H1 (cell line): ENCODE data around the gene PDE4B. TPM values are rescaled to one million over a fixed set of nuclear protein-coding genes. Genes with fewer than 3 reads are reported as not detected.

ENCODE experiments used
- CTCF ChIA-PET: fragments of 300-600 bp; sonication (Branson Sonifier 250); formaldehyde crosslinking; loops from one replicate; lab custom pipeline; 2021; ENCODE audit not compliant: partially characterized antibody; lab: Charles Lee
- POLR2A ChIA-PET: fragments of 300-600 bp; sonication (Branson Sonifier 250); formaldehyde crosslinking; loops from one replicate; lab custom pipeline; 2021; ENCODE audit warnings: inconsistent platforms; ENCODE audit not compliant: partially characterized antibody; lab: Charles Lee
- DNase-seq, 2 experiments: peaks; one replicate each; pipeline versions ENCODE4 v3.0.0 to v3.0.0-alpha.2; 2010 to 2022; ENCODE audit warnings: low spot score in 2 of 2, low read depth in 1 of 2, mixed read lengths in 1 of 2
- FAIRE-seq: peaks from 2 replicates; lab custom pipeline; 2011; peaks lifted over from hg19 to GRCh38; lab: Jason Lieb, UNC
- H2AFZ ChIP-seq: 2 replicates; pipeline ENCODE4 v1.8.1; 2012; ENCODE audit warnings: low read length, inconsistent platforms
- H2AK5ac ChIP-seq: 2 replicates; pipeline ENCODE4 v1.6.1; 2013; ENCODE audit warnings: low read depth, low read length
- H2BK120ac ChIP-seq: replicated peaks from 2 replicates; pipeline ENCODE3; 2013; ENCODE audit warnings: low read depth, low read length, inconsistent platforms
- H2BK12ac ChIP-seq: 2 replicates; pipeline ENCODE4 v1.6.1; 2013; ENCODE audit warnings: low read depth, low read length
- H2BK15ac ChIP-seq: 2 replicates; pipeline ENCODE4 v1.6.1; 2013; ENCODE audit warnings: low read length
- H2BK20ac ChIP-seq: 2 replicates; pipeline ENCODE4 v1.6.1; 2013; ENCODE audit warnings: low read length
- H2BK5ac ChIP-seq: 2 replicates; pipeline ENCODE4 v1.6.1; 2013; ENCODE audit warnings: low read depth, low read length
- H3K14ac ChIP-seq: 2 replicates; pipeline ENCODE4 v1.6.1; 2013; ENCODE audit warnings: inconsistent platforms; ENCODE audit not compliant: insufficient read length
- H3K18ac ChIP-seq: 2 replicates; pipeline ENCODE4 v1.6.1; 2013; ENCODE audit warnings: low read length; ENCODE audit errors: extremely low read depth
- H3K23ac ChIP-seq: 2 replicates; pipeline ENCODE4 v1.6.1; 2013; ENCODE audit warnings: inconsistent platforms; ENCODE audit not compliant: insufficient read length
- H3K23me2 ChIP-seq: 2 replicates; pipeline ENCODE4 v1.6.1; 2013; ENCODE audit warnings: low read depth, low read length
- H3K27ac ChIP-seq: 2 replicates; pipeline ENCODE4 v1.6.1; 2011; ENCODE audit warnings: low read depth, low read length, inconsistent platforms
- H3K27me3 ChIP-seq, 4 experiments: replicated peaks in 1 of 4; 1 replicate in 1 of 4; 2 replicates in 3 of 4; pipeline versions ENCODE4 v1.6.1 to v1.8.1; 2011 to 2013; ENCODE audit warnings: low read length in 3 of 4, mild to moderate bottlenecking in 3 of 4, inconsistent platforms in 2 of 4, mixed read lengths in 2 of 4, moderate library complexity in 1 of 4; ENCODE audit not compliant: control insufficient read depth in 3 of 4, insufficient read depth in 3 of 4; ENCODE audit errors: extremely low read depth in 1 of 4
- H3K36me3 ChIP-seq, 4 experiments: 2 replicates each; pipeline versions ENCODE4 v1.6.1 to v1.8.1; 2011 to 2013; ENCODE audit warnings: mild to moderate bottlenecking in 4 of 4, low read length in 3 of 4, moderate library complexity in 2 of 4, control low read depth in 1 of 4, inconsistent platforms in 1 of 4; ENCODE audit not compliant: insufficient read depth in 4 of 4, control insufficient read depth in 2 of 4
- H3K4ac ChIP-seq: replicated peaks from 2 replicates; pipeline ENCODE3; 2013; ENCODE audit warnings: low read length, low read depth, mixed read lengths, inconsistent platforms; ENCODE audit not compliant: insufficient read length
- H3K4me1 ChIP-seq, 4 experiments: replicated peaks in 1 of 4; 1 replicate in 1 of 4; 2 replicates in 3 of 4; pipeline versions ENCODE4 v1.6.1 to v1.8.1; 2011 to 2013; ENCODE audit warnings: low read length in 3 of 4, inconsistent platforms in 2 of 4, mixed read lengths in 1 of 4; ENCODE audit not compliant: insufficient read depth in 4 of 4, control insufficient read depth in 3 of 4
- H3K4me2 ChIP-seq, 2 experiments: 2 replicates each; pipeline versions ENCODE4 v1.6.1 to v1.8.1; 2011 to 2013; ENCODE audit warnings: low read depth in 2 of 2, low read length in 2 of 2, control low read depth in 1 of 2, inconsistent platforms in 1 of 2, mild to moderate bottlenecking in 1 of 2; ENCODE audit not compliant: insufficient read depth in 1 of 2
- H3K4me3 ChIP-seq, 4 experiments: fragments of 200-600, 300-600 bp in 1 of 4; sonication (generic), shearing (Covaris generic), sonication (Bioruptor Twin) in 1 of 4; 2 replicates each; pipeline versions ENCODE4 v1.5.1 to v1.8.1; 2011 to 2016; ENCODE audit warnings: low read length in 4 of 4, low read depth in 3 of 4, control low read depth in 2 of 4, inconsistent platforms in 2 of 4, mild to moderate bottlenecking in 2 of 4, mixed read lengths in 1 of 4, moderate library complexity in 1 of 4; ENCODE audit not compliant: insufficient read depth in 2 of 4; ENCODE audit errors: extremely low read depth in 1 of 4
- H3K56ac ChIP-seq: replicated peaks from 2 replicates; pipeline ENCODE3; 2013; ENCODE audit warnings: low read depth, mild to moderate bottlenecking, mixed read lengths, low read length, inconsistent platforms; ENCODE audit not compliant: insufficient read length
- H3K79me1 ChIP-seq: 2 replicates; pipeline ENCODE4 v1.6.1; 2013; ENCODE audit warnings: low read depth, low read length, control low read depth
- H3K79me2 ChIP-seq, 2 experiments: 2 replicates each; pipeline versions ENCODE4 v1.6.1 to v1.8.1; 2012 to 2013; ENCODE audit warnings: low read length in 2 of 2, mild to moderate bottlenecking in 2 of 2, inconsistent platforms in 1 of 2; ENCODE audit not compliant: insufficient read depth in 2 of 2, control insufficient read depth in 1 of 2
- H3K9ac ChIP-seq, 4 experiments: replicated peaks in 1 of 4; 1 replicate in 1 of 4; 2 replicates in 3 of 4; pipeline versions ENCODE4 v1.6.1 to v1.8.1; 2011 to 2013; ENCODE audit warnings: low read depth in 3 of 4, low read length in 3 of 4, control low read depth in 2 of 4, mild to moderate bottlenecking in 2 of 4, moderate library complexity in 2 of 4, inconsistent platforms in 1 of 4; ENCODE audit errors: extremely low read depth in 1 of 4
- H3K9me3 ChIP-seq, 2 experiments: 2 replicates each; pipeline versions ENCODE4 v1.6.1 to v1.8.1; 2012 to 2013; ENCODE audit warnings: mild to moderate bottlenecking in 2 of 2, moderate library complexity in 2 of 2, control low read depth in 1 of 2, inconsistent platforms in 1 of 2, low read depth in 1 of 2, low read length in 1 of 2, mixed read lengths in 1 of 2; ENCODE audit not compliant: insufficient read depth in 2 of 2
- H4K20me1 ChIP-seq, 2 experiments: replicated peaks in 1 of 2; 2 replicates each; pipeline versions ENCODE3 to v1.8.1; 2011 to 2013; ENCODE audit warnings: inconsistent platforms in 2 of 2, low read length in 2 of 2, mild to moderate bottlenecking in 1 of 2; ENCODE audit not compliant: insufficient read depth in 2 of 2, control insufficient read depth in 1 of 2
- H4K5ac ChIP-seq: 2 replicates; pipeline ENCODE4 v1.6.1; 2013; ENCODE audit warnings: low read length, low read depth, mixed read lengths, inconsistent platforms; ENCODE audit not compliant: insufficient read length
- H4K8ac ChIP-seq: 2 replicates; pipeline ENCODE4 v1.8.0; 2013; ENCODE audit warnings: mild to moderate bottlenecking, moderate library complexity, low read length, inconsistent platforms; ENCODE audit not compliant: insufficient read depth; ENCODE audit errors: extremely low read depth
- H4K91ac ChIP-seq: replicated peaks from 2 replicates; pipeline ENCODE3; 2013; ENCODE audit warnings: low read length, mixed read lengths, inconsistent platforms; ENCODE audit not compliant: insufficient read length
- ASH2L ChIP-seq: fragments of 200-600, 300-600 bp; sonication (generic); IDR thresholded peaks from one replicate; pipeline ENCODE4 v1.7.1; 2017; ENCODE audit warnings: low read length
- ATF3 ChIP-seq: IDR thresholded peaks from 2 replicates; pipeline ENCODE4 v1.6.1; 2011; ENCODE audit warnings: low read depth, mild to moderate bottlenecking, low read length; ENCODE audit not compliant: insufficient read depth
- EP300 ChIP-seq, 2 experiments: IDR thresholded peaks; 1 replicate in 1 of 2; 2 replicates in 1 of 2; pipeline ENCODE4 v1.6.1; 2011 to 2012; ENCODE audit warnings: low read depth in 2 of 2, low read length in 2 of 2, mild to moderate bottlenecking in 2 of 2, borderline replicate concordance in 1 of 2, inconsistent platforms in 1 of 2, moderate library complexity in 1 of 2
- GTF2F1 ChIP-seq: IDR thresholded peaks from 2 replicates; pipeline ENCODE4 v1.6.1; 2012; ENCODE audit warnings: low read depth, low read length, improper control_type of control experiment, borderline replicate concordance
- KDM5A ChIP-seq: fragments of 200-600 bp; IDR thresholded peaks from 2 replicates; pipeline ENCODE4 v1.7.1; 2012; ENCODE audit warnings: mild to moderate bottlenecking, low read length, inconsistent platforms, mixed read lengths
- NRF1 ChIP-seq: IDR thresholded peaks from 2 replicates; pipeline ENCODE4 v1.6.1; 2011; ENCODE audit warnings: mild to moderate bottlenecking, low read depth, low read length, improper control_type of control experiment
- RFX5 ChIP-seq: IDR thresholded peaks from 2 replicates; pipeline ENCODE4 v1.6.1; 2011; ENCODE audit warnings: low read depth, low read length, improper control_type of control experiment, borderline replicate concordance
- SRF ChIP-seq: IDR thresholded peaks from 2 replicates; pipeline ENCODE4 v1.6.1; 2011; ENCODE audit warnings: mild to moderate bottlenecking, low read depth, low read length, moderate library complexity
- TAF7 ChIP-seq: optimal IDR thresholded peaks from 2 replicates; pipeline ENCODE3; 2011; ENCODE audit warnings: low read depth, mild to moderate bottlenecking, inconsistent platforms, low read length, moderate library complexity, borderline replicate concordance
- WGBS, 2 experiments: shearing (Covaris generic) in 1 of 2; methylation state at CpG; one replicate each; pipeline versions ENCODE4 v1.1.6 to v1.1.7; 2013 to 2015; ENCODE audit warnings: low lambda C conversion rate in 2 of 2, mixed read lengths in 2 of 2, inconsistent platforms in 1 of 2, low coverage in 1 of 2, missing lambda C conversion rate in 1 of 2; ENCODE audit not compliant: insufficient replicate concordance in 2 of 2, insufficient coverage in 1 of 2, insufficient read length in 1 of 2; ENCODE audit errors: extremely low coverage in 1 of 2, missing lambda C conversion rate in 1 of 2; 5-methylcytosine and 5-hydroxymethylcytosine counted together
- polyA plus RNA-seq, 7 experiments: library from polyadenylated mRNA; depleted of rRNA in 3 of 7; stranded (reverse) in 5 of 7; unstranded in 2 of 7; fragments of >200 nt in 5 of 7; fragments of 200-250 nt in 2 of 7; gene quantifications; 1 replicate in 5 of 7; 2 replicates in 1 of 7; 4 replicates in 1 of 7; pipeline versions ENCODE4 v1.2.1 to v1.2.3, GENCODE V29; 2011 to 2013; ENCODE audit warnings: missing spikeins in 2 of 7, mixed read lengths in 2 of 7
- total RNA-seq: library from RNA; stranded (reverse); fragmentation: NEBNext Ultra II Directional; extraction: Animal tissue kit (Norgen Biotek cat#: 25700); gene quantifications from 2 replicates; pipeline ENCODE4 v1.2.1, GENCODE V29; 2021
- TF ChIP-seq, protein P1 (sequence below), 3 experiments: IDR thresholded peaks; 1 replicate in 2 of 3; 2 replicates in 1 of 3; pipeline versions ENCODE4 v1.5.1 to v1.6.1; 2011; ENCODE audit warnings: low read length in 3 of 3, mild to moderate bottlenecking in 3 of 3, inconsistent platforms in 2 of 3, low read depth in 1 of 3, moderate library complexity in 1 of 3; ENCODE audit not compliant: insufficient read depth in 1 of 3; ENCODE audit errors: control extremely low read depth in 1 of 3

PDE4B gene
- total and polyA plus RNA-seq, 2 of the 8 experiments (the other 6 are each of a cell fraction or from before 2014, with no cell fraction given) = 5.0 to 15.1 TPM

DNA sequence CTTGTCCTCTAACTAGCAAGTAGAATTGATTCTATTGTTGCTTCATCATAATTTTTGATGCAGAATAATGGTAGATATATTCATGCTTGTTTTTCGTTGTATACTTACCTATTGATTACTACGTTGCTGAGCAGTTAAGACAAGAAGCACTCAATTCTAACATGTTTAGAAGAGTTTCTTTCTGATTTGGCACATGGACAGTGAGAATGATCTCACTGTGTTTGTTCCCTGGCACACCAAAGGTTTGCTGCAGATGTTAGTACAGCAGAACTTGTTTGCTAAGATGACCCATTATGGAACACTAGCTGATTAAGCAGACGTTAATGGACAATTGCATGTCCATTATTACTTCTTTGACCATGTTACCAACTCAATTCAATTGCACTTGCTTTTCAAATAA is 556.5 kb downstream of the PDE4B start:
- no peak overlapping the region for H4K5ac ChIP-seq
- no peaks in the 10 kb centered on the region for H4K20me1 ChIP-seq
- peak overlapping the region; percentile 49 for H4K91ac ChIP-seq
- WGBS, 2 experiments = 83% methylated on average over 3 of the region's 3 CpGs; no CpG with 5 or more reads in 1 of the 2 experiments
- peaks cover 0 to 39% of the 10 kb centered on the region in 2 experiments; a peak in 3 of 4 replicates for H3K79me2 ChIP-seq
- CTCF ChIA-PET = interaction anchor here (2.3 kb wide), 1 partner anchor 11 kb away, joined by 7 read pairs; no protein-coding TSS in a partner anchor
- POLR2A ChIA-PET = no interaction called here
- H3K23me2 ChIP-seq = no peaks in the 10 kb centered on the region
- peak overlapping the region; percentile 57 for H2BK120ac ChIP-seq
- H3K27ac ChIP-seq = no peak overlapping the region
- H3K4me1 ChIP-seq = peaks cover 5 to 23% (median 11%) of the 10 kb centered on the region in 4 experiments
- no peak overlapping the region for H3K4me3 ChIP-seq
- H3K4me2 ChIP-seq = peak overlapping the region in 1 of 2 experiments; percentile 14; a peak in 1 of 4 replicates
- peak overlapping the region; percentile 28; the same call in 1 of the 2 replicates for H2BK20ac ChIP-seq
- H3K9ac ChIP-seq = peak overlapping the region in 1 of 4 experiments; percentile 23; a peak in 1 of 7 replicates
- H2BK15ac ChIP-seq = no peak overlapping the region
- no peak for FAIRE-seq
- no peak overlapping the region for H3K56ac ChIP-seq
- H3K18ac ChIP-seq = no peak overlapping the region
- H3K14ac ChIP-seq = no peak overlapping the region
- no peak overlapping the region for H2AK5ac ChIP-seq
- no peaks in the 10 kb centered on the region for H3K9me3 ChIP-seq
- no peak overlapping the region for H4K8ac ChIP-seq
- H3K4ac ChIP-seq = no peak overlapping the region
- H2AFZ ChIP-seq = no peak overlapping the region
- no peak for DNase-seq
- H3K23ac ChIP-seq = no peak overlapping the region
- no peaks in the 10 kb centered on the region for H3K27me3 ChIP-seq
- H2BK12ac ChIP-seq = no peak overlapping the region; the same call in 1 of the 2 replicates
- H2BK5ac ChIP-seq = no peak overlapping the region; the same call in 1 of the 2 replicates
- no peaks in the 10 kb centered on the region for H3K36me3 ChIP-seq
- no peaks in the 10 kb centered on the region for H3K79me1 ChIP-seq
- TF ChIP-seq ATF3 (no peak), TAF7 (no peak), NRF1 (no peak), GTF2F1 (no peak), RFX5 (no peak), ASH2L (no peak), SRF (no peak), KDM5A (no peak), EP300 (IDR thresholded peaks at IDR 0.05; ENCODE audit: borderline replicate concordance in 1 of 2, low read depth in 2 of 2, low read length in 2 of 2) (no peak)
- TF ChIP-seq, protein P1, sequence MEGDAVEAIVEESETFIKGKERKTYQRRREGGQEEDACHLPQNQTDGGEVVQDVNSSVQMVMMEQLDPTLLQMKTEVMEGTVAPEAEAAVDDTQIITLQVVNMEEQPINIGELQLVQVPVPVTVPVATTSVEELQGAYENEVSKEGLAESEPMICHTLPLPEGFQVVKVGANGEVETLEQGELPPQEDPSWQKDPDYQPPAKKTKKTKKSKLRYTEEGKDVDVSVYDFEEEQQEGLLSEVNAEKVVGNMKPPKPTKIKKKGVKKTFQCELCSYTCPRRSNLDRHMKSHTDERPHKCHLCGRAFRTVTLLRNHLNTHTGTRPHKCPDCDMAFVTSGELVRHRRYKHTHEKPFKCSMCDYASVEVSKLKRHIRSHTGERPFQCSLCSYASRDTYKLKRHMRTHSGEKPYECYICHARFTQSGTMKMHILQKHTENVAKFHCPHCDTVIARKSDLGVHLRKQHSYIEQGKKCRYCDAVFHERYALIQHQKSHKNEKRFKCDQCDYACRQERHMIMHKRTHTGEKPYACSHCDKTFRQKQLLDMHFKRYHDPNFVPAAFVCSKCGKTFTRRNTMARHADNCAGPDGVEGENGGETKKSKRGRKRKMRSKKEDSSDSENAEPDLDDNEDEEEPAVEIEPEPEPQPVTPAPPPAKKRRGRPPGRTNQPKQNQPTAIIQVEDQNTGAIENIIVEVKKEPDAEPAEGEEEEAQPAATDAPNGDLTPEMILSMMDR (IDR thresholded peaks at IDR 0.05; ENCODE audit: control extremely low read depth in 1 of 3, insufficient read depth in 1 of 3, low read depth in 1 of 3, low read length in 3 of 3) = no peak
